A673 (cell line): ENCODE results near the gene PDXDC1. TPM values are rescaled to one million over a fixed set of nuclear protein-coding genes. Genes with fewer than 3 reads are reported as not detected.
"Not testable (repeated sequence)": the region's sequence is repeated elsewhere in the genome, so short reads cannot be mapped to it uniquely, and the experiment has no call there.

Source experiments
- BruUV-seq: library from RNA; stranded (reverse); fragments of 400-500 nt; replicated peaks from 2 replicates; lab custom pipeline; 2021; lab: Mats Ljungman, UMichigan
- CTCF ChIA-PET: fragments of 300-600 bp; sonication (Branson Sonifier 250); formaldehyde crosslinking; loops from one replicate; lab custom pipeline; 2022; ENCODE audit warnings: antibody characterized with exemption; lab: Charles Lee
- POLR2A ChIA-PET: fragments of 300-600 bp; sonication (Branson Sonifier 250); formaldehyde crosslinking; loops from one replicate; lab custom pipeline; 2022; ENCODE audit warnings: antibody characterized with exemption; ENCODE audit not compliant: low non-redundant PET; lab: Charles Lee
- DNase-seq: peaks from one replicate; pipeline ENCODE4 v3.0.0-alpha.2; 2015; ENCODE audit warnings: low spot score
- H3K27ac ChIP-seq: fragments of 200-600 bp; sonication (generic); 2 replicates; pipeline ENCODE4 v1.5.1; 2016; ENCODE audit warnings: mixed run types, low read depth, mild to moderate bottlenecking, mixed read lengths, antibody characterized with exemption, low read length; ENCODE audit not compliant: poor library complexity, severe bottlenecking
- H3K27me3 ChIP-seq: fragments of 200-600 bp; sonication (generic); replicated peaks from 2 replicates; pipeline ENCODE4 v1.6.1; 2017; ENCODE audit warnings: mixed run types, low read depth, mild to moderate bottlenecking, mixed read lengths, antibody characterized with exemption, low read length; ENCODE audit not compliant: insufficient read depth, poor library complexity
- H3K36me3 ChIP-seq: fragments of 200-600 bp; sonication (generic); 2 replicates; pipeline ENCODE4 v1.6.1; 2016; ENCODE audit warnings: mixed run types, mild to moderate bottlenecking, mixed read lengths, antibody characterized with exemption, low read length; ENCODE audit not compliant: insufficient read depth, poor library complexity, severe bottlenecking
- H3K4me1 ChIP-seq: fragments of 200-600 bp; sonication (generic); 2 replicates; pipeline ENCODE4 v1.6.1; 2017; ENCODE audit warnings: mixed run types, mild to moderate bottlenecking, mixed read lengths, antibody characterized with exemption, low read length; ENCODE audit not compliant: insufficient read depth, poor library complexity, severe bottlenecking
- H3K4me3 ChIP-seq: fragments of 200-600 bp; sonication (generic); 2 replicates; pipeline ENCODE4 v1.5.1; 2016; ENCODE audit warnings: low read depth, mixed run types, mild to moderate bottlenecking, mixed read lengths, low read length; ENCODE audit not compliant: poor library complexity, severe bottlenecking
- H3K9me3 ChIP-seq: fragments of 200-600 bp; sonication (generic); 2 replicates; pipeline ENCODE4 v1.6.1; 2016; ENCODE audit warnings: mixed run types, low read depth, mild to moderate bottlenecking, mixed read lengths, antibody characterized with exemption, low read length; ENCODE audit not compliant: poor library complexity, severe bottlenecking
- CTCF ChIP-seq: fragments of 300-800, 200-600 bp; sonication (generic); conservative IDR thresholded peaks from 2 replicates; pipeline ENCODE4 v1.5.1; 2017; ENCODE audit warnings: low read depth, mild to moderate bottlenecking, antibody characterized with exemption, low read length, moderate library complexity, mixed read lengths
- EZH2 ChIP-seq: fragments of 200-600 bp; sonication (generic); IDR thresholded peaks from 2 replicates; pipeline ENCODE4 v1.6.1; 2017; ENCODE audit warnings: borderline replicate concordance, low read depth, mild to moderate bottlenecking, mixed read lengths, antibody characterized with exemption, low read length; ENCODE audit not compliant: poor library complexity, severe bottlenecking
- intact Hi-C: fragments of 100-400 bp; cut with micrococcal nuclease; formaldehyde crosslinking; loops from one replicate; pipeline ENCODE4 v1.10.0; 2022; ENCODE audit not compliant: unreplicated experiment
- total RNA-seq: library from RNA; stranded (reverse); gene quantifications from 2 replicates; pipeline ENCODE4 v1.2.3, GENCODE V29; 2021

PDXDC1 gene
- total RNA-seq, 1 experiment from 2014 or later, result 103 TPM

- H3K9me3 ChIP-seq, result peaks cover 6% of the 10 kb centered on the region
- no peaks in the 10 kb centered on the region for H3K27me3 ChIP-seq
- POLR2A ChIA-PET, result no interaction called here
- no peak overlapping the region for H3K27ac ChIP-seq
- intact Hi-C loops, result no loop called here
- TF ChIP-seq EZH2, result no peak
- no peak for TF ChIP-seq CTCF
- no peak for DNase-seq
- CTCF ChIA-PET, result no interaction called here
- no TSS peak for BruUV-seq
- no peaks in the 10 kb centered on the region for H3K36me3 ChIP-seq
- no peak overlapping the region for H3K4me3 ChIP-seq
- no peaks in the 10 kb centered on the region for H3K4me1 ChIP-seq
Observed at GRCh38 chr16:14961405-14962186, 13.2 kb upstream of the PDXDC1 start.

- intact Hi-C loops, result no loop called here
- DNase-seq, result no peak
- Histone ChIP-seq H3K36me3 (no peaks in the 10 kb centered on the region), H3K4me3 (no peak overlapping the region), H3K27me3 (no peaks in the 10 kb centered on the region), H3K4me1 (no peaks in the 10 kb centered on the region), H3K9me3 (peaks cover 6% of the 10 kb centered on the region), H3K27ac (no peak overlapping the region)
- no peak for TF ChIP-seq CTCF
- no peak for TF ChIP-seq EZH2
- no TSS peak for BruUV-seq
- ChIA-PET CTCF (no interaction called here), POLR2A (no interaction called here)
Observed at GRCh38 chr16:14963281-14964173, 11.3 kb upstream of the PDXDC1 start.

GRCh38 chr16:14965328-14965727 lies 9.5 kb upstream of the PDXDC1 start:
- CTCF ChIA-PET, result no interaction called here
- no peak overlapping the region for H3K4me3 ChIP-seq
- no peak for DNase-seq
- no peak overlapping the region for H3K27ac ChIP-seq
- no peak for TF ChIP-seq CTCF
- no peak for TF ChIP-seq EZH2
- intact Hi-C loops, result no loop called here
- peaks cover 6% of the 10 kb centered on the region for H3K9me3 ChIP-seq
- no peaks in the 10 kb centered on the region for H3K27me3 ChIP-seq
- POLR2A ChIA-PET, result no interaction called here
- no peaks in the 10 kb centered on the region for H3K36me3 ChIP-seq
- no peaks in the 10 kb centered on the region for H3K4me1 ChIP-seq
- BruUV-seq, result no TSS peak

GRCh38 chr16:14969795-14970194 lies 5.0 kb upstream of the PDXDC1 start:
- BruUV-seq, H3K4me3 ChIP-seq, H3K27ac ChIP-seq, H3K9me3 ChIP-seq, H3K27me3 ChIP-seq, H3K4me1 ChIP-seq, DNase-seq, CTCF ChIA-PET, POLR2A ChIA-PET, intact Hi-C loops, H3K36me3 ChIP-seq: not testable (repeated sequence)

- intact Hi-C loops, H3K36me3 ChIP-seq, H3K9me3 ChIP-seq, DNase-seq, H3K27ac ChIP-seq, POLR2A ChIA-PET, CTCF ChIA-PET, H3K4me3 ChIP-seq, H3K27me3 ChIP-seq, H3K4me1 ChIP-seq, BruUV-seq: not testable (repeated sequence)
Observed at GRCh38 chr16:14971621-14972228, 3.1 kb upstream of the PDXDC1 start.
